ENCODE results near the gene SMIM5. TPM values are rescaled to one million over a fixed set of nuclear protein-coding genes. Genes with fewer than 3 reads are reported as not detected.
A peak's percentile ranks its signal among the peaks of the same experiment; 100 is the strongest.

SMIM5 gene
- total and polyA plus RNA-seq, 2 of the 13 experiments (the other 11 are each of a cell fraction or from before 2014, with no cell fraction given), result not detected

- TF ChIP-seq IRF9 (CRISPR knock-in tag; IDR thresholded peaks at IDR 0.05; ENCODE audit: borderline replicate concordance) (peak; percentile 49; the same call in 1 of the 2 replicates), ZNF430 (CRISPR knock-in tag; IDR thresholded peaks at IDR 0.05) (no peak; the same call in 1 of the 2 replicates), CEBPG (CRISPR knock-in tag; IDR thresholded peaks at IDR 0.05) (peak; percentile 39), ZNF503 (CRISPR knock-in tag; IDR thresholded peaks at IDR 0.05) (no peak), ZMAT3 (CRISPR knock-in tag; conservative IDR thresholded peaks at IDR 0.05) (no peak), NFKB2 (CRISPR knock-in tag; IDR thresholded peaks at IDR 0.05; ENCODE audit: borderline replicate concordance) (no peak), ZNF292 (CRISPR knock-in tag; IDR thresholded peaks at IDR 0.05; ENCODE audit: borderline replicate concordance, low read depth) (no peak), ZBTB25 (CRISPR knock-in tag; IDR thresholded peaks at IDR 0.05) (no peak), TRAFD1 (CRISPR knock-in tag; IDR thresholded peaks at IDR 0.05; ENCODE audit: borderline replicate concordance) (no peak), NRL (CRISPR knock-in tag; IDR thresholded peaks at IDR 0.05; ENCODE audit: borderline replicate concordance) (peak; percentile 87), ZNF253 (CRISPR knock-in tag; IDR thresholded peaks at IDR 0.05; ENCODE audit: borderline replicate concordance) (no peak), NR0B2 (CRISPR knock-in tag; IDR thresholded peaks at IDR 0.05) (no peak), ZGPAT (CRISPR knock-in tag; IDR thresholded peaks at IDR 0.05) (0 out of 2 replicates have a peak, but pooled peaks have one; percentile 24), TP53 (CRISPR knock-in tag; conservative IDR thresholded peaks at IDR 0.05) (no peak), ZFP41 (CRISPR knock-in tag; IDR thresholded peaks at IDR 0.05; ENCODE audit: borderline replicate concordance) (no peak), CENPX (CRISPR knock-in tag; IDR thresholded peaks at IDR 0.05) (no peak)
Measured at GRCh38 chr17:75632863-75633485, at the start of gene SMIM5 (continued).

Measured in HepG2 (cell line).